GM19043 (cell line): ENCODE data around the gene REEP5.
"Not testable (repeated sequence)": the region's sequence is repeated elsewhere in the genome, so short reads cannot be mapped to it uniquely, and the experiment has no call there.

Source experiments
- ATAC-seq: cut with Tn5 transposase; IDR thresholded peaks from one replicate; pipeline ENCODE4 v1.9.1; 2021; ENCODE audit warnings: low read depth; ENCODE audit not compliant: unreplicated experiment

Gene REEP5

DNA sequence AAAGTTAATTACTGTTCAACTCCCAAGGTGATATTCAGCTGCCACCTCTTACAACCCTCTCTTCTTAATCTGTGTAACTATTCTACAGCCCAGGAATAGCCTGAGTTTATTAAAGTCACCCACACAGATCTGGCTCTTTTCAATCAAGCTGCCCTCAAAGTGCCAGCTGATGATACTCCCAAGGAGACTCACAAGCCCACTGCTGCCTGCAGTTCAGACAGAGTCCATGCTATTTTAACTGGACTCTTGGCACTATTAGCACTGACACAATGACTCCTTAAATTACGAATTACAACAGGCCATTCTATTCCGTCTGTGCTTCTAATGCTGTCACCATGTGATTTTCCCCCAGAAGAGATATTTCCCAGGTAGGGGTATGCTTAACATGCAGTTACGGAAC lies 26.3 kb downstream of the REEP5 start:
- no peak for ATAC-seq

DNA sequence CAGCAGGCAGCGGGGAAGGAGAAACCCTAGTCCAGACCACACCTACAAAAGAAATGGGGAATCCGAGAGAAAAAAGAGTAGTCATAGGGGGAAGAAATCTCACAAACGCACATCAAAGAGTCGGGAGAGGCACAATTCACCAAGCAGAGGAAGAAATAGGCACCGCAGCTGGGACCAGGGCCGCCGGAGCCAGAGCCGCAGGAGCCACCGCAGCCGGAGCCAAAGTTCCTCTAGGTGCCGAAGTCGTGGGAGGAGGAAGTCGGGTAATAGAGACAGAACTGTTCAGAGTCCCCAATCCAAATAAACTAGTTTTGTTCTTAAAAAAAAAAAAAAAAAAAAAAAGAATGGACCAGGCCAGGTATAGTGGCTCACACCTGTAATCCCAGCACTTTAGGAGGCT lies 29.3 kb downstream of the REEP5 start:
- ATAC-seq, result no peak

GRCh38 chr5:112892066-112892465 lies 30.0 kb downstream of the REEP5 start:
- not testable (repeated sequence) for ATAC-seq

DNA sequence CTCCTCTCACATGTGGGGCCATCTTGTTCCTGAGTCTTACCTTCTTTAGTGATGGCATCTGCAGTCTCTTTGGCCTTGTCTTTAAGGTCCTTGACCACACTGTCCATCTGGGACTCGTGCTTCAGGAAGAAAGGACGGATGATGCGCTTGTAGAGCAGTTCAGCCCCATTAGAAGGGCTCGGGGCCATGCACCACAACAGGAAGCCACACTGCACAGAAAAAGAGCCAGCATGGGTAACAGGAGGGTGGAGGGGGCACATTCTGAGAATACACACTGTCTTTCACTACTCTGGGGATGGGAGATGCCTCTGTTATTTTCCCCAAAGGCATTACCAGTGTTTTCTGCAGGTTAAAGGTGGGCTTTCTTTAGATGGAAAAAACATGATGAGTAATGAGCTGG lies 35.1 kb downstream of the REEP5 start:
- ATAC-seq, result no peak

DNA sequence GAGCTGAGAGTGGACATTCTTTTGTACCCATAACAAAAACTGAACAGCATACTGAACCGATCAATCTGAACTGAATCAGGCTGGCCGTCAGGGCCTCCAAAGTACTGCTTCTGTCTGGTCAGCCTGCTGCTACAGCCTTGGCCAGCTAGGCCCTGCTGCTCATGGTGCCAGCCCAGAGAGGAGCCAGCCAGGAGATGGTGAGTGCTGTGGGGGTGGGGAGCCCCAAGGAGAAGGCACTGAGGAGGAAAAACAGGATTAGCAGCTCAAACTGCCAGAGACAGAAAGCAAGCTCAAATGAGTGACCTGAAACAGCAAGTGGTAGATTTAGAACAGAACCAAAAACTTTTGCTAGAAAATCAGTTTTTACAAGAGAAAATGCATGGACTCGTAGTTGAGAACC lies 37.0 kb downstream of the REEP5 start:
- no peak for ATAC-seq

DNA sequence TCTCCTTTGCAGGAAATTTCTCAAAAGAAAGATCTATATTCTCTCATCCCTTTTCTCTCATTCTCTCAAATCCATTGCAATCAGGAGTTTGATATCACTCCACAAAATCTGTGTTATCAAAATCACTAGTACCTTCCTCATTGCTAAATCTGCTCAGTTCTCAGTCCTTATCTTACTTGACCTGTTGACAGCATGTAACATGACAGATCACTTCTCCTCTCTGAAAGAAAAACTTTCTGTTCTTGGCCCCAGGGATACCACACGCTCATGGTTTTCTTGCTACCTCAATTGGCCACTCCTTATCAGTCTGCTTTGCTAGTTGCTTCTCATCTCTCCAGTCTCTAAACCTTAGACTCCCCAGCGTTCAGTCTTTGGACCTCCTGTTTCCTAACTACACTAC lies 38.8 kb downstream of the REEP5 start:
- no peak for ATAC-seq

DNA sequence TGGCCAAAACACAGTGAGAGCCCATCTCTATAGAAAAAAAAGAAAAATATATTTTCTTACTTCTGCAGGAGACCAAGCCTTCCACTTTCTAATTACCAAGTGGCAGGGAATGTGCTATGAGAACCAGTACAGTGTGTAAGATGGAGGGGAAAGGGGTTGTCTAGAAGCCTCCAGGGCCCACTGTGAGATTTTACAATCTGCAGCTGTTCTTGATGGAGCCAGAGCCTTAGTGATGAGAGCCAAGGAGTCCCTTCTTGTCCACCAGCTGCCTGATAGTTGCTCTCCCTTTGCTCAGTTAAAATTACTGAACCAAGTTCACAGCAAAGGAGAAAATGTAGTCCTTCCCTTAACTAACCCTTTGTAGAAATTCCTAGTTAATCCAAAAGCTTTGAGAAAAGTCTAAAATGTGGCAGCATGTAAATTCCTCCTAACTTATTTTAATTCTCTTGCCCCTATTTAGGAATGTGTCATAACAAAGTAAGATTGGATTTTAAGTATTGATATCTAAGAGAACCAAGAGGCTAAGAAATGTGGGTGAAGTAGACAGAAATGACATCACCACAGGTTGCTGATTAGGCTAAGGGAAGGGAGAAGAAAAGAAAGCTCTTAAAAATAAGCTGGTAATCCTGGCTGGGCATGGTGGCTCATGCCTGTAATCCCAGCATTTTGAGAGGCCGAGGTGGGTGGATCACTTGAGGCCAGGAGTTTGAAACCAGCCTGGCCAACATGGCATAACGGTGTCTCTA lies 41.6 kb downstream of the REEP5 start:
- no peak for ATAC-seq

- ATAC-seq, result no peak
These were observed 43.3 kb downstream of the REEP5 start for GRCh38 chr5:112878760-112879159.

DNA sequence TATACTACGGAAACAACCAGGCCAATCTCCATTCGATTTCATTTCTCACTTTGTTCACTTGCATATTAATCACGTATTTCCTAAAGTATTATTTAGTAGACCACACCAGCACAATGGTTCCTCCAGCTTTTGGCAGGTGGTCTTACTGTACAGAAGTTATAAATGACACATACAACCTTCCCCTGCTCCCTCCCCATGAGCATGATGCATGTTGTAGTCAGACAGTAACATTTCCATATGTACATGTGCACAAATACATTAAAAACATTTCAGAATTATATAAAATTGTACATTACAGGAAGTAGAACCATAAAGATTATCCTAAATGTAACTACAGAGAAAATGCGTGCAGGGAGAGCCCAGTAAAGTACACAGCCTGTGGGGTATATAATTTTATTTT lies 43.9 kb downstream of the REEP5 start:
- ATAC-seq, result no peak

DNA sequence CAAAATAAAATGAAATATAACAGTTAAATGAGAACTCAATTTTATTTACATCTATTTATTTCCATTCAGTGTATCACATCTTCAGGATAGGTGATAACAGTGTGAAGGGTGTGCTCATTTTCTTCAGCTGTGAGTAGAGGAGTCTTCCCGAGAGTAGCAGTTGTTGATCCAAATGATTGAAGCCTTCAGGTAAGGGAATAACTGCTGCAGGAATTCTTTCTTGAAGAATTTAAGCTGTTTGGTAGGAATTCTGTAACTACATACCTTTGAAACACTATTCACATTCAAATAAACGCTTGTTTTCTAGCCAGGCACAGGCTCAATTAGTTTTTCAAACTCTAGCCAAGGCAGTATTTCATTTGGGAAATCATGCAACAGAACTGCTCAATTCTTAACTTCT lies 45.7 kb downstream of the REEP5 start:
- no peak for ATAC-seq

GRCh38 chr5:112870966-112871365 lies 51.1 kb downstream of the REEP5 start:
- ATAC-seq, result no peak

- ATAC-seq, result peak; percentile 80
These were observed 52.1 kb downstream of the REEP5 start for GRCh38 chr5:112869948-112870347.

DNA sequence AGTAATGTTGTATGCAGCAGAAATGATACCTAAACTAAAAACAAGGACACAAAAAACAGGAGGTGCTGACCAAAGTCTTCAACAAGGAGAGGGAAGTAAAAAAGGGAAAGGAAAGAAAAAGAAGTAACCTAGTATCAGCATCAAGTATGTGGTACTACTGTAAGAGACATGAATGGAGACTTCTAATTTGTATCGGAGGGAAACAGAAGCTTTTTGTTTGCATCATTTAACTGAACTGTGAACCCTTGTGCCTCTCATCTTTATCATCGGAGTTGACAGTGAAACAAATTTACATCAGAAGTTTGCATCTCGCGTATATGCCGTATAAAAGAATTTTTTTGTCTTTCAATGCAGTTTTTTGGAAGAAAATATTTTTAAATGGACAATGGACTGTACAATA lies 54.6 kb downstream of the REEP5 start:
- no peak for ATAC-seq

DNA sequence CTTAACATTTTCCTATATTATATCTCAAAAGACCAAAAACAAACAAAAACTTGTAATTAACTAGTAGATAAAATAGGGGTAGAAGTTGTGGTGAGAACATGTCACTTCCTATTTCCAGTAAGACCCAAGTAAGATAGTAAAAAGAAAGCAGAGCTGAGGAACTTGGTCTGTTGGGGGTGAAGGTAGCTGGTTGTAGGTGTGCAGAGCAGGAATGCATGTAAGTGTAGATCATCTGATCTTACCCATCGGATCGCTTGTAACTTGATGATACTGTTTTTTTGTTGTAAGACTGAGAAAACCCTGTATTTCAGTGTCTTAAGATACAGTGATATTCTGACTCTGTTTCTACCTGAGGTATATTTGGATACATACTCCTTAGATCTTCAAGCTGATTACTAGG lies 55.3 kb downstream of the REEP5 start:
- no peak for ATAC-seq

DNA sequence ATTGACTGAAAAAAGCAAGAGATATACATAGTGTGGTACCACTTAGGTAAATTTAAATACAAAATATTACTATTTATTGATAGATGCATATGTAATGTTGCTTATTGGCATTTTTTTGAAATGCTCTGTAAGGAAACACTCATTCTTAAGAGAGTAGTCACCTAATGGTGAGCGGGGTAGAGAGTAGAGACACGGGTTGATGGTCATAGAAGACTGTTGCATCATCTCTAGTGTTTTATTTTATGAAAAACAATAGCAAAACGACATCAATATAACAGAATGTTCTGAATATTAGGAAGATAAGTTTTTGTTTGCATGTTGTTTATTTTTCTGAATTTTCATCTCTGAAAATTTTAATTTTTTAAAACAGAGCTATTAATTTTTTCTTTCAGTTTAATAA lies 56.9 kb downstream of the REEP5 start:
- ATAC-seq, result no peak

GRCh38 chr5:112863549-112863948 lies 58.5 kb downstream of the REEP5 start:
- no peak for ATAC-seq

DNA sequence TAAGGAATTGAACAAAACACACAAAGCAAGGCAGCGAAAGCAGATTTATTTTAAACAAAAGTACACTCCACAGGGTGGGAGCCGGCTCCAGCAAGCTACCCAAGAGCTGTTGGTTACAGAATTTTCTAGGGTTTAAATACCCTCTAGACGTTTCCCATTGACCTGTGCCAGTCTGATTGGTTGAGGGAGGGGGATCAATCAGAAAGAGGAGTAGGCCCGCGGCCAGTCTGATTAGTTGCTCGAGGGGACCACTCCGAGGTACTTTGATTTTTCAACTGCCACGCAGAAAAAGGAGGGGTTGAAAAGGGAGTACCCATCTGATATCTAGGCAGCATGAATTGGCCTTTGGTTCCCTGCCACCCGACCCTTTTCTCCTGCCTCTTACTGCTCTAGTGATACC lies 59.9 kb downstream of the REEP5 start:
- ATAC-seq, result no peak

DNA sequence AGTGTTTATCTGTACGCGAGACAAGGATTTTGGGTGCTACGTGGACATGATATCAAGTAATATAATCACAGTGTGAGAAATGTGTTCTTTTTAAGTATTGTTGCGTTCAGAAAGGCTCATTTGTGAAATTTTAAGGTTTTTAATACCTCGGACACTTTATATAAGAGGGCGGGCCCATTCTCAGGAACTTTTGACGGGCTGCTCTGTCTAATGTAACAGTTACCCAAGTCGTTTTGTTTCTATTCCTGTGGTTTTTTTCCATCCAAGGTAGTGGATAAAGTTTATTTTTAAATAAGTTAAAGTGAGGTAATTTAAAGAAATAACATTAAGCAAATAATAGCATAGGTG lies 60.4 kb downstream of the REEP5 start:
- ATAC-seq, result no peak

DNA sequence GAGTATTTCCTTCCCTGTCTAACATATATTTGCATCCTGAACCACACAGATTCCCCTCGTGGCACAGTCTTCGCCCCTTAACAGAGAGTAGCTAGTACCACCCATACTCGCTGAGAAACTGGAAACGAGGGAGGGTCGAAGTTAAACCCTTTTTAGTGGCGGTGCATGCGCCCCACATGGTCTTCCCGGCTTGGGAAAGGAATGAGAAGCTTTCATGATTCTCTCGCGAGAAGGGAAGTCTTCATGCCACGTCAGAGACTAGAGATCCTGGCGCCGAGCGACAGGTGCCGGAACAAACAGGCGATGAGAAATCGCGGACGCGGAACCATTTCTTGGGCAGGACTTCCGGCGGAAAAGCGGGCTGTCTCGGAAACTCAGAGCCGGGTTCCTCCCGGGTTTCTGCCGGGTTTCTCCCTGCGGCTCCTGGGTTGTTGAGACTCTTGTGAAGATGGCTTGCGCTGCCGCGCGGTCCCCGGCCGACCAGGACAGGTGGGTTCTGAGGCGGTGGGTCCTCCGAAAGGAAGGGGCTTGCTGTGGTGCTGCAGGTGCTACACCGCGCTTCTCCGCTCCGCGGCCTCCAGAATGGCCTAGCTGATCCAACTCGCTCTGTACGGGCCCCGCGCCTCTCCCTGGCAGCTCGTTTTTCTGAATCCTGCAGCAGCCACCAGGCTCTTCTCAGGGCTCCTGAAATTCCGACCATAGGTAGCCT lies 60.9 kb downstream of the REEP5 start, which contains the start of gene SRP19:
TSS of gene SRP19 (plus strand) at position 359 of the 709 bp plus-strand sequence. CDS start at position 449, 90 bp downstream.
- peak; percentile 99 for ATAC-seq

GRCh38 chr5:112860571-112860928 lies 61.5 kb downstream of the REEP5 start:
- ATAC-seq, result not testable (repeated sequence)

GRCh38 chr5:112857866-112858265 lies 64.2 kb downstream of the REEP5 start:
- ATAC-seq, result no peak

DNA sequence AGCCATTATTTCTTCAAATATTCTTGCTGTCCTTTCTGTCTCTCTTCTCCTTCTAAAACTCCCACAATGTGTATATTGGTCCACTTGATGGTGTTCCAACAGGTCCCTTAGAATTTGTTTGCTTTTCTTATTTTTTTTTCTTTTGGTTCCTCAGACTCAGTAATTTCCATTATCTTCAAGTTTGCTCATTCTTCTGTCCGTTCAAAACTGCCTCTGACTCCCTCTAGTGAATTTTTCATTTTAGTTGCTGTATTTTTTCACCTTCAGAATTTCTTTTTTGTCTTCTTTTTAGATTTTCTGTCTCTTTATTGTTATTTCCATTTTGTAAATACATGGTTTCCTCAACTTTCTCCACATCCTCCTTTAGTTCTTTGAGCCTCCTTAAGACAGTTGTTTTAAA lies 67.4 kb downstream of the REEP5 start:
- no peak for ATAC-seq
